Epithelial cell of prostate (primary cell): Measurements from ENCODE around the gene METRN.
"Not testable (repeated sequence)": the region's sequence is repeated elsewhere in the genome, so short reads cannot be mapped to it uniquely, and the experiment has no call there.

Experiments
- DNase-seq: peaks from one replicate; pipeline ENCODE4 v3.0.0-alpha.2; 2011; ENCODE audit warnings: low read depth, low spot score
- H3K27ac ChIP-seq: fragments of 450-650 bp; 2 replicates; pipeline ENCODE4 v1.5.1; 2017; ENCODE audit warnings: mild to moderate bottlenecking

The METRN gene

GRCh38 chr16:751152-752006 is 36.5 kb downstream of the METRN start:
- no peak overlapping the region for H3K27ac ChIP-seq
- DNase-seq, result no peak

GRCh38 chr16:752007-752312 is 37.0 kb downstream of the METRN start:
- no peak for DNase-seq
- no peak overlapping the region for H3K27ac ChIP-seq

GRCh38 chr16:754121-754607 is 39.2 kb downstream of the METRN start:
- DNase-seq, H3K27ac ChIP-seq: not testable (repeated sequence)

DNA sequence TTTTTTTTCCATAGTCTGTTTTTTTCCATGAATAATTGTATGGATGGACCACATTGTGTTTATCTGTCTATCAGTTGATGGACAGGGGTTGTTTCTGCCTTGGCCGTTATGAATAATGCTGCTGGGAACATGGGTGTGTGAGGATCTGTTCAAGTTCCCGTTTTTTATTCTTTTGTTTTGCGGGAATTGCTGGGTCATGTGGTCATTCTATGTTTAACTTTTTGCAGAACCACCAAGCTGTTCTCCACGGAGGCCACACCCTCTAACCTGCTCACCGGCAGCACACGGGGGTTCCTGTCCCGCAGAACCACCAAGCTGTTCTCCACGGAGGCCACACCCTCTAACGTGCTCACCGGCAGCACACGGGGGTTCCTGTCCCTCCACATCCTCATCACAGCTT is 39.7 kb downstream of the METRN start:
- H3K27ac ChIP-seq, result no peak overlapping the region
- DNase-seq, result no peak

- H3K27ac ChIP-seq, result no peak overlapping the region
- DNase-seq, result no peak
These were observed 41.5 kb downstream of the METRN start for GRCh38 chr16:756428-756827.

DNA sequence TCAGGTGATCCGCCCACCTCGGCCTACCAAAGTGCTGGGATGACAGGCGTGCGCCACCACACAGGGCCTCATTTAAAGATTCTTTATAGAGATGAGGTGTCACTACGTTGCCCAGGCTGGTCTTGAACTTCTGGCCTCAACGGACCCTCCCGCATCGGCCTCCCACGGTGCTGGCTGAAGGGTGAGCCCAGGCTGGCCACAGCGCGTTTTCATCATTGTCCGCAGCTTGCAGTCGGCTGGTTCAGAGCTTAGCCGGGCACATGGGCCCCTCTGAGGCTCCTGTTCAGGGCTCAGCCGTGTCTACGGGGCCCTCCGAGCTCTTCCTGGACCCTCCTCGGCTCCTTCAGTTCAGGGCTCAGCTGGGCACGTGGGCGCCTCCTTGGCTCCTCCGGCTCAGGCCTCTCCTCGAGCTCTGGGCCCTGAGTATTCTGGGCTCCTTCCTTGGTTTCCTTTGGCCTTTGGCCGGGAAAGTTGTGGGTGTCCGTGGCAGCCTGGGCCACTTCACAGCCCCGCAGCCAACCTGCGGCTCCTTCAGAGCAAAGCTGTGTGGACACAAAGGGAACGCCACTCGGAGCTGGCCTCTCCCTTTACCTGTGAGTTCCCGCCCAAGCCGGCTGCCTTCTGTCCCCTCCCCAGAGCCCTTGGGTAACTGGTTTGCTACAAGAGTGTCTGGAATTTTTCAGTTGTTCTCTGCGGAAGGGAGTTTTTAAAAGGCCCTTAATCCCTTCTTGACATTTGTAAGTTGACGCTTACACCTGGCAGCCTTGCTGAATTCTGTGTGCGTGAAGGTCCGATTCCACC is 44.4 kb downstream of the METRN start:
- DNase-seq, result no peak
- H3K27ac ChIP-seq, result peak overlapping the region; percentile 27

- no peak for DNase-seq
- peak overlapping the region; percentile 27 for H3K27ac ChIP-seq
These were observed 45.1 kb downstream of the METRN start for GRCh38 chr16:760065-760464.

DNA sequence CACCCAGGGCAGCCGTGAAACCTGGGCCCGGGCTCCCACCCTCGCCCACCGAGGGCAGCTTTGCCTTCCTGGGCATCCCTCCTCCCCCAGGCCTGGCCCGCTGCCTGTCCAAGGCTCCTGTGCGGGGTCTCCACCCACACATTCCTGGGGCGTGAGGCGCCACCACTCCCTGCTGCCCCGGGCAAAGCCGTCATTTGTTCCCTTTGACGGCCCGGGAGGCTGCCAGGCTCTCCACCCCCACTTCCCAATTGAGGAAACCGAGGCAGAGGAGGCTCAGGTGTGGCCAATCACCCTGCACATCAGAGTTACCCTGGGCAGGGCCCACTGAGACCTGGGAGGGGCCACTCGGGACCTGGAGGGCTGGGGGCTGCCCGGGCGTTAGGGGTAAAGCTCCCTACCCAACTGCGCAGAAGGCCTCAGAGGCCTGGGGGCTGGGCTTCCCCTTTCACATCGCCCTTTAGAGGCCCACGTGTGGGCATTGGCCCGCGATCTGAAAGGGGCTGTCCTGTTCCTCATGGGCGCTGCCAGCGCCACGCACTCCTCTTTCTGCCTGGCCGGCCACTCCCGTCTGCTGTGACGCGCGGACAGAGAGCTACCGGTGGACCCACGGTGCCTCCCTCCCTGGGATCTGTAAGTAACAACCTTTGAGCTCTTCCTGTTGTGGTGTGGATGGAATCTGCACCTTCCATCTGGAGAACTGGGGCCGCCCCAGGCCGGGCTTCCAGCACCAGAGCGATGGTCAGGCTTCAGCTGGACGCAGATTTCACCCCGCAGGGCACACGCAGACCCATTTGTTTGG is 45.8 kb downstream of the METRN start, which contains the start of gene MSLN:
Gene MSLN, plus strand, starts transcription at position 190 of the 799 bp plus-strand sequence. CDS start 1,947 bp downstream, outside the sequence.
- peak within 1 kb of the TSS; percentile 27 for H3K27ac ChIP-seq
- DNase-seq, result no peak

DNA sequence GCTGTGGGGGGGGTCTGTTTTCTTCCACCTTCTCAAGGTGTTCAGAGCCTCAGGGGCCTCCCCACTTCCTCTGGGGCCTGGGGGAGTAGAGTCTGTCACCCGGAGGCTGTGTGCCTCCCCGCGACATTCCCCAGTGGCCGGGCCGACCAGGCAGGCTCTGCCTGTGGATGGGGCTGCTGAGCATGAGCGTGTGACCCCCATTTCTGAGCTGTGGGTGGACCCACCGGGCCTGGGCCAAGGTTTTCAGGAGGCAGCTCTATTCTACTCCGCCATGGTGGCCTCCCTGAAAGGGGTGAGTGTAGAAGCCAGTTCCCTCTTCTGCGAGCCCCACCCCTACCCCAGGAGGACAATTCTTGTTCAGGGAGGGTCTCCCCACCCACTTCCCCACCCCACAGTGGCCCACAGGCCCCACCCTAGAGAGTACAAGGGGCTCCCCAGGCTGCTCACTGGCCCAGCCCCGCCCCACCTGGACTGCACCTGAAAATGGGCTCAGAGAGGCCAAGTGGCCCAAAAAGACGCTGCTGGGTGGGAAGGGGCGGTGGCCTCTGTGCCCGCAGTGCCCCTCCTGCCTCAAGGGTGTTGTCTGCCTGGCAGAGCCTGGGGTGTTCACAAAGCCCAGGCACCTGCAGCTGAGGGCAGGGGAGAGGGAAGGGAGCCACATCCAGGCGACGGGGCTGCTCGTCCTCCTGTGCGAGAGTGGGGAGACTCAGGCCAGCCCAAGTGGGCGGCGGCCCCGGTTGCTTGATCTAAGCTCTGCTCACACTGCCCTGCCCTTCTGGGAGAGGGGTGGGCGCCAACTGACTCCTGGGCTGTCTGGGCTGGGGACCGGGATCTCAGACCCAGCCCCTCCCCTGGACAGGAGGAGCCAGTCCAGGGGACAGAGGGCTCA is 47.0 kb downstream of the METRN start:
- H3K27ac ChIP-seq, result no peak overlapping the region
- DNase-seq, result no peak

DNA sequence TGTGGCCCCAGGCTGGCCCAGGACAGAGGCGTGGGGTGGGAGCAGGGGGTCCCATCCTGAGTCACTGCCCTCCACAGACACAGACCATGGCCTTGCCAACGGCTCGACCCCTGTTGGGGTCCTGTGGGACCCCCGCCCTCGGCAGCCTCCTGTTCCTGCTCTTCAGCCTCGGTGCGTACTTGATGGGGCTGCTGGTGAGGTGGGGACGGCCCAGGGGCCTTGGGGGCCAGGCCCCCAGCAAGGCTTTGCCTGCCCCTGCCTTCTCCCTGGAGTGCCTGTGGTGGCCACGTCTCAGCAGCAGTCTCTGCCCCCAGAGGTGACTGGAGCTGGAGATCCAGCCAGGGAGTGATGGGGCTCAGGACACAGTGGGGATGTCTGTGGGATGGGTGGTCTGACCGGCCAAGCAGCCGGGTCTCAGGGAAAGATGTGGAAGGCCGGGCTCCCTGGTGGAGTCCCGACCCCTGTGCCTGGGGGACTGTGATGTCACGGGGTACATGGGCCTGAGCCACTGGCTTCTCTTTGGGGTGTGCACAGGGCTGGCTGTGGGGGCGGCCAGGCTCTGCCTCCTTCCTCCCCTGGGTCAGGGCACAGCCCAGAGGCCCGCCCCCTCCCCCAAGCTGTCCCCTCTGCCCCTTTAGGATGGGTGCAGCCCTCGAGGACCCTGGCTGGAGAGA is 47.8 kb downstream of the METRN start:
- H3K27ac ChIP-seq, result no peak overlapping the region

GRCh38 chr16:763369-764183 is 48.7 kb downstream of the METRN start:
- DNase-seq, result no peak
- H3K27ac ChIP-seq, result no peak overlapping the region

More for the DNA sequence above, 47.8 kb downstream of the METRN start:
- DNase-seq, result no peak

DNA sequence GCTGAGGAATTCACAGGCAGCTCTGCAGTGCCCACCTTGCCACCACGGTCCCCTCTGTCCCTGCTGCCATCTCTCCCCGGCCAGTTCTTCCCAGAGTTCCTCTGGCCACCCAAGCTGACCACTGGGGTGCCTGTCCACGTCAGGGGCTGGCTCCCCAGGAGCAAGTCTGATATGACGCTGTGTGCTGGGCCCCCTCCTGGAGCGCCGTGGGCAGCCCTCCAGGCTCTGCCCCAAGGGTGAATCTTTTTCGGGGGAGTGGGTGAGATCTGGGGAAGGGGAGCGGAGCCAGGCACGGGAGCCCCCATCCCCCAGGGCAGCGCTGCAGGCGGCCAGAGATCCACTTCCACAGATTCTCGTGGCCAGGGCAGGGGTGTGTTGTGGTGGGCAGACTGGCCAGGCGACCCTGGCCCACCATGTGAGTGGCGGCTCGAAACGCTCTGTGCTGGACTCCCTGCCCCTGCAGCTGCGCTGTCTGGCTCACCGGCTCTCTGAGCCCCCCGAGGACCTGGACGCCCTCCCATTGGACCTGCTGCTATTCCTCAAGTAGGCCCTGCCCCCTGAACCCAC is 49.3 kb downstream of the METRN start:
- DNase-seq, result no peak
- H3K27ac ChIP-seq, result no peak overlapping the region

- H3K27ac ChIP-seq, result no peak overlapping the region
- DNase-seq, result no peak
These were observed 50.0 kb downstream of the METRN start for GRCh38 chr16:764848-765487.

DNA sequence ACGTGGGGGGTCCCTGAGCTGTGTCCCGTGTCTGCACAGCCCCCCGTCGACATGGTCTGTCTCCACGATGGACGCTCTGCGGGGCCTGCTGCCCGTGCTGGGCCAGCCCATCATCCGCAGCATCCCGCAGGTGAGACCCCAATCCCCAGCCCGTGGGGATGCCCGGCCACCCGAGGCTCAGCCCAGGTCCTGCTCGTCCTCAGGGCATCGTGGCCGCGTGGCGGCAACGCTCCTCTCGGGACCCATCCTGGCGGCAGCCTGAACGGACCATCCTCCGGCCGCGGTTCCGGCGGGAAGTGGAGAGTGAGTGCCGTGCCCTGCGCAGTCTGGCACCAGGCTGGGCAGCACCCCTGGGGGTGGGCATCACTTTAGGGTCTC is 50.6 kb downstream of the METRN start:
- DNase-seq, result no peak
- no peak overlapping the region for H3K27ac ChIP-seq

GRCh38 chr16:766008-766819 is 51.3 kb downstream of the METRN start:
- H3K27ac ChIP-seq, result no peak overlapping the region
- DNase-seq, result no peak

- H3K27ac ChIP-seq, result no peak overlapping the region
- no peak for DNase-seq
These were observed 52.1 kb downstream of the METRN start for GRCh38 chr16:766820-767640.
